ENCODE results near the gene ACOT2.

Gene ACOT2

GRCh38 chr14:73613419-73613963 is 44.5 kb downstream of the ACOT2 start:
- DNase-seq (ENCODE audit: low spot score), result no peak

- DNase-seq (ENCODE audit: low spot score), result no peak
Observed at GRCh38 chr14:73616831-73617230, 47.8 kb downstream of the ACOT2 start.

GRCh38 chr14:73619524-73619923 is 50.5 kb downstream of the ACOT2 start:
- no peak for DNase-seq (ENCODE audit: low spot score)

GRCh38 chr14:73620268-73620667 is 51.3 kb downstream of the ACOT2 start:
- no peak for DNase-seq (ENCODE audit: low spot score)

GRCh38 chr14:73623504-73624054 is 54.6 kb downstream of the ACOT2 start:
- no peak for DNase-seq (ENCODE audit: low spot score)
